NB4 (cell line): Measurements from ENCODE around the gene ADAMTS7.

Source experiments
- POLR2A ChIP-seq: IDR thresholded peaks from 2 replicates; pipeline ENCODE4 v1.6.1; 2011; ENCODE audit warnings: mild to moderate bottlenecking; ENCODE audit not compliant: insufficient read length; ENCODE audit errors: extremely low read depth
- TF ChIP-seq, protein P1 (sequence below): IDR thresholded peaks from one replicate; pipeline ENCODE4 v1.5.1; 2012; ENCODE audit warnings: low read depth, low read length

DNA sequence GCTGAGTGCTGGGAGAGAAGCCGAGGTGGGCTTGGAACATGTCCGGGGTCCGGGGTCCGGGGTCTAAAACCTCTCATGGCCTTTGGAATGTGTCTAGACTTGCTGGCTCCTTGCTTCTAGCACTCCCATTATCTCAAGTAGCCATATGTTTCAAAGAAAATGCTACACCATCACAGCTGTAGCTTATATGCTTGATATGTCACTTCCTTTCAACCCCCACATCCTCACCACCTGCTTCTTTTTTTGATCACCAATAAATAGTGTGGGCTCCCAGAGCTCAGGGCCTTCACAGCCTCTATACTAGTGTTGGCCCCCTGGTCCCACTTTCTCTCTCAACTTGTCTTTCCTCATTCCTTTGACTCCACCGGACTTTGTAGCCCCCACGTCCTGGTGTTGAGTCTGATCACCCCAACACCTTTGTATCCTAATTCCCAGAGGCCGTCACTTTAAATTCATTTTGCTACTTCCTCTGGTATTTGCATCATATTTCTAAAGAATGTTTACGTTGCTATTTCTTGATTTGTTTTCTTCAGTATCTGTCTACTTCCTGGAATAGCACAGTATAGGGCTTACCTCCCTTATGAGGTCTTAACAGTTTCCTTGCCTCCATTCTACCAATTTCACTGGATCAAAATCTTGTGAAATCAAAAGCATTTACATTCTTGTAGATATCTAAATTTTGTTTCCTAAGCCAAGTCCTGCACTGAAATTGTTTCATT, 98.3 kb downstream of the ADAMTS7 start:
- TF ChIP-seq, protein P1, sequence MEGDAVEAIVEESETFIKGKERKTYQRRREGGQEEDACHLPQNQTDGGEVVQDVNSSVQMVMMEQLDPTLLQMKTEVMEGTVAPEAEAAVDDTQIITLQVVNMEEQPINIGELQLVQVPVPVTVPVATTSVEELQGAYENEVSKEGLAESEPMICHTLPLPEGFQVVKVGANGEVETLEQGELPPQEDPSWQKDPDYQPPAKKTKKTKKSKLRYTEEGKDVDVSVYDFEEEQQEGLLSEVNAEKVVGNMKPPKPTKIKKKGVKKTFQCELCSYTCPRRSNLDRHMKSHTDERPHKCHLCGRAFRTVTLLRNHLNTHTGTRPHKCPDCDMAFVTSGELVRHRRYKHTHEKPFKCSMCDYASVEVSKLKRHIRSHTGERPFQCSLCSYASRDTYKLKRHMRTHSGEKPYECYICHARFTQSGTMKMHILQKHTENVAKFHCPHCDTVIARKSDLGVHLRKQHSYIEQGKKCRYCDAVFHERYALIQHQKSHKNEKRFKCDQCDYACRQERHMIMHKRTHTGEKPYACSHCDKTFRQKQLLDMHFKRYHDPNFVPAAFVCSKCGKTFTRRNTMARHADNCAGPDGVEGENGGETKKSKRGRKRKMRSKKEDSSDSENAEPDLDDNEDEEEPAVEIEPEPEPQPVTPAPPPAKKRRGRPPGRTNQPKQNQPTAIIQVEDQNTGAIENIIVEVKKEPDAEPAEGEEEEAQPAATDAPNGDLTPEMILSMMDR: no peak
- no peak for TF ChIP-seq POLR2A
